A673 (cell line): Measurements from ENCODE around the gene PIGA.
"Not testable (repeated sequence)": the region's sequence is repeated elsewhere in the genome, so short reads cannot be mapped to it uniquely, and the experiment has no call there.

Source experiments
- CTCF ChIP-seq: fragments of 300-800, 200-600 bp; sonication (generic); conservative IDR thresholded peaks from 2 replicates; pipeline ENCODE4 v1.5.1; 2017; ENCODE audit warnings: low read depth, mild to moderate bottlenecking, antibody characterized with exemption, low read length, moderate library complexity, mixed read lengths
- EZH2 ChIP-seq: fragments of 200-600 bp; sonication (generic); IDR thresholded peaks from 2 replicates; pipeline ENCODE4 v1.6.1; 2017; ENCODE audit warnings: borderline replicate concordance, low read depth, mild to moderate bottlenecking, mixed read lengths, antibody characterized with exemption, low read length; ENCODE audit not compliant: poor library complexity, severe bottlenecking

GRCh38 chrX:15305899-15306298 is 29.4 kb downstream of the PIGA start:
- not testable (repeated sequence) for TF ChIP-seq CTCF, EZH2
